ENCODE results near the gene VWA2. TPM values are rescaled to one million over a fixed set of nuclear protein-coding genes. Genes with fewer than 3 reads are reported as not detected.
A peak's percentile ranks its signal among the peaks of the same experiment; 100 is the strongest.

Gene VWA2
- total RNA-seq, 6 experiments from 2014 or later = 0.06 to 0.14 (median 0.09) TPM; not detected in 2

- no peak for TF ChIP-seq CTCF (IDR thresholded peaks at IDR 0.05)
- no peaks in the 10 kb centered on the region for H3K36me3 ChIP-seq
- intact Hi-C loops (cut with DNase I) = no loop called here
- H3K4me1 ChIP-seq = no peaks in the 10 kb centered on the region
- H3K4me3 ChIP-seq = no peak overlapping the region
- no peaks in the 10 kb centered on the region for H3K9me3 ChIP-seq
- H3K27me3 ChIP-seq = no peaks in the 10 kb centered on the region
- DNase-seq (no peak), ATAC-seq (peak in 1 of 4 donors; percentile 20)
- H3K27ac ChIP-seq = no peak overlapping the region
- 87% methylated on average over 7 of the region's 14 CpGs for WGBS (ENCODE audit: insufficient coverage, low coverage, low lambda C conversion rate, missing lambda C conversion rate)
These were observed 58.2 kb downstream of the VWA2 start for GRCh38 chr10:114297136-114297705.

DNA sequence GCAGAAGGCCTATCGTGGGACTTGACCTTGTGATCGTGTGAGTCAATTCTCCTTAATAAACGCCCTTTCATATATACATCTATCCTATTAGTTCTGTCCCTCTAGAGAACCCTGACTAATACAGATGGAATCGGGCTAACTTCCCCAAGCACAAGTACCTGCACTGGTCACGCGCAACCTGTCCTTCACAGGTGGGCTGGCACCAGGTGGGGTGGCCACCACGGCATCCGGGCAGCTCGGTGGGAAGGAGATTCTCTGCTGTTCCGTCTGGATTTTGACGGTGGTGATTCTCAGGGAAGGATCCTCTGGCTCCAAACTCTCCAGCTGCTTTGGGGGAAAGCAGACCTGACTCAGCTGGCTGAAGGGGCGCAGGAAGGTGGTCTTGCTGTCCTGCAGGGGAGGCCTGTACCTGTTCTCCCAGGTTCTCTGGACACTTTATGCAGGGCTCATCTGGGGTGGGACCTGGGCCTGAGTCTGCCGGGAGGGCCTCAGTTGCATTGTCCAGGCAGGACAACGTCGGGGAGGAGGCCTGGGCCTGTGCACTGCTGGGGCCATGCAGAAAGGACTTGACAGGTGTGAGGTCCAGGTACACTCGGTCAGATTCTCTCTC is 61.1 kb downstream of the VWA2 start:
- peaks cover 0 to 7% (median 3%) of the 10 kb centered on the region in 4 donors for H3K4me1 ChIP-seq
- no peak for TF ChIP-seq POLR2A (IDR thresholded peaks at IDR 0.05)
- no peak for TF ChIP-seq CTCF (IDR thresholded peaks at IDR 0.05)
- DNase-seq = peak in 1 of 3 donors; percentile 34

DNA sequence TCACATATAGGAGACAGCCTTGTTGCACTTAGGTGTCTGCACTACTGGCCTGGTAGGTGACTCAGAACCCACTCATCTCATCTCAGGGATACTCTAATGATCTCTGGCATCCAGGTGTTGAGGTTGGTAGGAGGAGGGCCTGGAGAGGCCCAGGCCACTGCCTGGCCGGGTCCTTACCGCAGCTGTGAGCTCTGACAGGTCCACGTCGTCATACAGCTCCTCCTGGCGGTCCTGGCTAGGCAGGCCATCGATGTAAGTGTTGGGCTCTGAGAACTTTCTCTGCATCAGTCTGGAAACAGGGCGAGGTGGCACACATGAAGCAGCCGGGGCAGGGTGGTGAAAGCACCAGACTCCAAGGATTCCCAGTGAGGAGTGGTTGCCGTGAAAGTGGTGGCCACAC is 62.1 kb downstream of the VWA2 start:
- Histone ChIP-seq H3K27ac (no peak overlapping the region), H3K9me3 (no peaks in the 10 kb centered on the region), H3K4me3 (no peak overlapping the region), H3K27me3 (no peaks in the 10 kb centered on the region), H3K4me1 (peaks cover 0 to 7% (median 3%) of the 10 kb centered on the region in 4 donors), H3K36me3 (no peaks in the 10 kb centered on the region)
- intact Hi-C loops (cut with DNase I) = no loop called here
- 86% methylated on average over 3 of the region's 9 CpGs for WGBS (ENCODE audit: insufficient coverage, low coverage, low lambda C conversion rate, missing lambda C conversion rate)
- DNase-seq (peak in 1 of 3 donors; percentile 40), ATAC-seq (no peak)
- TF ChIP-seq POLR2A (IDR thresholded peaks at IDR 0.05) (no peak), CTCF (IDR thresholded peaks at IDR 0.05) (no peak)

More for the DNA sequence above, 61.1 kb downstream of the VWA2 start:
- WGBS (ENCODE audit: insufficient coverage, low coverage, low lambda C conversion rate, missing lambda C conversion rate) = 88% methylated on average over 11 of the region's 16 CpGs
- no peak for ATAC-seq
- no peak overlapping the region for H3K27ac ChIP-seq
- no peaks in the 10 kb centered on the region for H3K27me3 ChIP-seq
- no peaks in the 10 kb centered on the region for H3K9me3 ChIP-seq
- no peaks in the 10 kb centered on the region for H3K36me3 ChIP-seq
- H3K4me3 ChIP-seq = no peak overlapping the region
- intact Hi-C loops (cut with DNase I) = no loop called here

GRCh38 chr10:114301951-114302710 is 63.1 kb downstream of the VWA2 start:
- H3K36me3 ChIP-seq = no peaks in the 10 kb centered on the region
- no peaks in the 10 kb centered on the region for H3K9me3 ChIP-seq
- WGBS (ENCODE audit: insufficient coverage, low coverage, low lambda C conversion rate, missing lambda C conversion rate) = 71% methylated on average over 4 of the region's 14 CpGs
- no peaks in the 10 kb centered on the region for H3K27me3 ChIP-seq
- peaks cover 0 to 7% (median 3%) of the 10 kb centered on the region in 4 donors for H3K4me1 ChIP-seq
- no peak for TF ChIP-seq CTCF (IDR thresholded peaks at IDR 0.05)
- TF ChIP-seq POLR2A (IDR thresholded peaks at IDR 0.05) = no peak
- H3K4me3 ChIP-seq = no peak overlapping the region
- H3K27ac ChIP-seq = no peak overlapping the region
- ATAC-seq (no peak), DNase-seq (no peak)
- intact Hi-C loops (cut with DNase I) = no loop called here
